ENCODE measurements around the gene VASH1.
"Not testable (repeated sequence)": the region's sequence is repeated elsewhere in the genome, so short reads cannot be mapped to it uniquely, and the experiment has no call there.

DNA sequence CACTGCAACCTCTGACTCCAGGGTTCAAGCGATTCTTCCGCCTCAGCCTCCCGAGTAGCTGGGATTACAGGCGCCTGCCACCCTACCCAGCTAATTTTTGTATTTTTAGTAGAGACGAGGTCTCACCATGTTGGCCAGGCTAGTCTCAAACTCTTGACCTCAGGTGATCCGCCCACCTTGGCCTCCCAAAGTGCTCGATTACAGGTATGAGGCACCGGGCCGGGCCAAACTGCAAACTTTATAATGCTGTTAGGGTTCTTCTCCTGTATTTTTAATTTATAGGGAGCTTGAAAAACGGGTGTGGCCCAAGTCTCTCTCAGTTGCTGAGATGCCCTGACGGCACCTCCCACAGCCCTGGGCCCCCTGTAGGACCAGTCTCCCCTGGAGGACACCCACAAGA is 39.8 kb upstream of the VASH1 start:
- TF ChIP-seq POLR2A (IDR thresholded peaks at IDR 0.05) = not testable (repeated sequence)
- TF ChIP-seq, protein P1, sequence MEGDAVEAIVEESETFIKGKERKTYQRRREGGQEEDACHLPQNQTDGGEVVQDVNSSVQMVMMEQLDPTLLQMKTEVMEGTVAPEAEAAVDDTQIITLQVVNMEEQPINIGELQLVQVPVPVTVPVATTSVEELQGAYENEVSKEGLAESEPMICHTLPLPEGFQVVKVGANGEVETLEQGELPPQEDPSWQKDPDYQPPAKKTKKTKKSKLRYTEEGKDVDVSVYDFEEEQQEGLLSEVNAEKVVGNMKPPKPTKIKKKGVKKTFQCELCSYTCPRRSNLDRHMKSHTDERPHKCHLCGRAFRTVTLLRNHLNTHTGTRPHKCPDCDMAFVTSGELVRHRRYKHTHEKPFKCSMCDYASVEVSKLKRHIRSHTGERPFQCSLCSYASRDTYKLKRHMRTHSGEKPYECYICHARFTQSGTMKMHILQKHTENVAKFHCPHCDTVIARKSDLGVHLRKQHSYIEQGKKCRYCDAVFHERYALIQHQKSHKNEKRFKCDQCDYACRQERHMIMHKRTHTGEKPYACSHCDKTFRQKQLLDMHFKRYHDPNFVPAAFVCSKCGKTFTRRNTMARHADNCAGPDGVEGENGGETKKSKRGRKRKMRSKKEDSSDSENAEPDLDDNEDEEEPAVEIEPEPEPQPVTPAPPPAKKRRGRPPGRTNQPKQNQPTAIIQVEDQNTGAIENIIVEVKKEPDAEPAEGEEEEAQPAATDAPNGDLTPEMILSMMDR (IDR thresholded peaks at IDR 0.05) = not testable (repeated sequence)

Data from gastroesophageal sphincter (tissue), 3 donors.